NCI-H526 treated with DMSO at 0.1 percent for 48 hours (cell line): ENCODE results near the gene RALGAPB.

Experiments
- DNase-seq: peaks from one replicate; lab custom pipeline; 2025; lab: John Stamatoyannopoulos, UW

RALGAPB gene

DNA sequence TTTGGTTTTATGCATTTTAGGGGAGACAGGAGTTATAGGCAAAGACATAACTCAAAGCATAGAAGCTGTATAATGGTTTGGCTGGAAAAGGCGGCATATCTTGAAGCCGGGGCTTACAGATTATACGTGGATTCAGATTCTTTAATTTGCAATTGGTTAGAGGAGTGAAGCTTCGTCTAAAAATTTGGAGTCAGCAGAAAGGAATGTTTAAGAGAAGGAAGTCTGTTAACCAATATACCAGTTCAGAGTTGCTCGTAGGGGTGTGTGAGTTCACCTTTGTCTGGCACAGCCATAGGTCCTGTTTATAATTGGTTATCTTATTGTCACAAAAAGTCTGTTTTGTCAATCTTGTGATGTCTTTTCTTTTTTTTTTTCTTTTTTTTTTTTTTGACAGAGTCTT, 137.9 kb downstream of the RALGAPB start:
- DNase-seq, result no peak

GRCh38 chr20:38612751-38613515, 140.3 kb downstream of the RALGAPB start:
- no peak for DNase-seq

GRCh38 chr20:38615283-38615682, 142.6 kb downstream of the RALGAPB start:
- DNase-seq, result no peak

- no peak for DNase-seq
Observed at GRCh38 chr20:38616457-38616856, 143.8 kb downstream of the RALGAPB start.

DNA sequence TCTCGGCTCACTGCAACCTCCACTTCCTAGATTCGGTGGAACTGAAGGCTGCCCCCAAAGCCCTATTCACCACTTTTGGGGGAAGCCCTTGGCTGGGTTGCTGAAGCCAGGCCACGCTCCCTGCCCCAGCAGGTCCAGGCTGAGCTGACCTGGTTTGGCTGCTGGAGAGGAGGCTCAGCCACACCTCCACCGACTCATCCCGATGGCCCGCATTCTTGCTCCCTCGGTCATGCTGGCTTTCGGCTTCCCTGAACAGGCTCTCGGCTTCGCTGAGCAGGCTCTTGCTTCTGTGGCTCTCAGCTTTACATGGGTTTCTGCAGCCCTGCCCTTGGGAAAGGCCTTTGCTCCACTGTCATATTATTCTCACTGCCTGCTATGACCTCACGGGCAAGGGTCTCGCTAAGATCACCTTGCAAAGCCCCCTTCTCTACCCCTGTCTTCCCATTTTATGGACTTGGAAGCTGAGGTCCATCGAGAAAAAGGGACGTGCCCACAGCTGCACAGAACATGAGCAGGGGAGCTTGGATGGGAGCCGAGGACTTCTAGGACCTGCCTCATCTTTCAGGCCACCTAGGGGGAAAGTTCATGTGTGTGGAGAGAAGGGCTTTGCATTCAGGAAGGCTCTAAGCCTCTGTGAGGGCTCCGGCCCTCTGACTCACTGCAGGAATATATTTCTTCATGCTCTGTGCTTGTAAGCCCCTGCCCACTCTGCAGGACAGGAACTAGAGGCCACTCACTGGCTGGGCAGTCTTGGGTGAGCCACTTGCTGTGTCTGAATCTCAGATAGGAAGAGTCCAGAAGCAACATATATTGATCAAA, 144.6 kb downstream of the RALGAPB start:
- no peak for DNase-seq

DNA sequence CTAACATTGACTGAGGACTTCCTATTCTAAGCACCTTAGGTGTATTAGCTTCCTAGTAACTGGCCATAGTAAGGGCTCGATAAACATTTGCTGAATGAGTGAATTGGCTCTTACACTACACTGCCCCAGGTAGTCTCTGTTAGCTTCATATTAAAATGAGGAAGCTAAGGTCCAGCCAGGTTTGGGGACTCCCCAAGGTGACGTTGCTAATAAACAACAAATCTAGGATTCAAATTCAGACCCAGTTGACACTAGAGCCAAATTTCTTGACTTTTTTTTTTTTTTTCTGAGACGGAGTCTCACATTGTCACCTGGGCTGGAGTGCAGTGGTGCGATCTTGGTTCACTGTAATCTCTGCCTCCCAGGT, 145.2 kb downstream of the RALGAPB start:
- no peak for DNase-seq

DNA sequence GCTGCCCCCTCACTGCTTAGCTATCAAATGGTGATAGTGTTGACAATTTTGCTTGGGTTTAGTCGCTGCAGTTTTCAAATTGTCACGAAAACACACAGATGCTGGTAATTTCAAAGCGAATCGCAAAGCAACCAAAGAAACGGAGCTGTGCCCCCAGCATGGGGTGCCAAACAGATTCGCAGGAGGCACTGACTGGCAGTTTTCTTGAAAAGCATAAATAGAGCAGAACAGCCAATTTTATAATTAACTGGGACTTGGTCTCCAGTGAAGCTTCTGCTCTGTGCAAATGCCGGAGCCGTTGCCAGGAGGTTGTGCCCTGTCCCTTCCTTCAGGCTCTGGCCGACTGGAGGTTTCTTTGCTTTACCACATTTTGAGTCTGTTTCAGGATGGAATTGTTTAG, 147.8 kb downstream of the RALGAPB start:
- DNase-seq, result no peak

DNA sequence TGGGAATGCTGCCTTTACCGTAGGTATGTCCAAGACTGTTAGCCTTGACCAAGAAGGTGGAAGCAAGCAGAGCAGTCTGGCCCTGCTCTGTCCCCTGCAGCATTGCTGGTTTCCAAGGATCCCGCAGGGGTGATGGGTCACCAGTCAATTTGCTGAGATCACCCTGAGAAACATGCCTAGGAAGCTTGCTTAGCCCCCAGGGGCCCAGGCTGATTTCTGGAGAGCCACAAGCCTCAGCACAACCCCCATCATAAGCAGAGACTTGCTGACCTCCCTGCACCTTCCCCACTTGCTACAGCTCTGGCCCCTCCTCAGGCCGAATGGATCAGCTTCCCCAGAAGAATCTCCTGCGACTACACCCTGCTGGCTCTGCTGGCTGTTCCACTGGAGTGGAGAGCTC, 150.4 kb downstream of the RALGAPB start:
- DNase-seq, result no peak

- DNase-seq, result no peak
Observed at GRCh38 chr20:38624084-38624483, 151.4 kb downstream of the RALGAPB start.

GRCh38 chr20:38625896-38626295, 153.3 kb downstream of the RALGAPB start:
- no peak for DNase-seq

DNA sequence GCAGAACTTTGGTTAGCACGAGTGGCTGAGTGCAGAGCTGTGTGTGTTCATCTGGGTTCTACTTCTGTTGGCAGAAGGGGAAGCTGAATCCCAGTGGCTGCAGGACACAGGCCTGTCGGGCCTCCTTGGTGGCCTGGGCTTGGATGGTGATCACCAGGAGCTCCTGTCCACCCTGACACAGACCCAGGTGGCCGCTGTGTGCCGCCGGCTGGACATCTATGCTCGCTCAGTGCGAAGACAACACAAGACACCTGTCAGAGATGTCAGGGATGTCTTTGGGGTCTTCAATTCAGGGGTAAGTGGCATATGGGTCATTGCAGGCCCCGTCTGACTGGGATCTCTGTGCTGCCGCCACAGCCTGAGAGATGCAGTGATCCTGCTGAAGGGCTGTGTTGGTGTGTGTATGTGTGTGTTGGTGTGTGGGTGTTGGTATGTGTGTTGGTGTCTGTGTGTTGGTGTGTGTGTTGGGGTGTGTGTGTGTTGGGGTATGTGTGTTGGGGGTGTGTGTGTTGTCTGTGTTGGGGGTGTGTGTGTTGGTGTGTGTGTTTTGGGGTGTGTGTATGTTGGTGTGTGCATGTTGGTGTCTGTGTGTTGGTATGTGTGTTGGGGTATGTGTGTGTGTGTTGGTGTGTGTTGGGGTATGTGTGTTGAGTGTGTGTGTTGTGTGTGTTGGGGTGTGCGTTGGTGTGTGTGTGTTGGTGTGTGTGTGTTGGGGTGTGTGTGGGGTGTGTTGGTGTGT, 154.4 kb downstream of the RALGAPB start:
- no peak for DNase-seq
